HG03066 (cell line): ENCODE results near the gene CNN2.
"Not testable (repeated sequence)": the region's sequence is repeated elsewhere in the genome, so short reads cannot be mapped to it uniquely, and the experiment has no call there.

Experiments used
- ATAC-seq: cut with Tn5 transposase; IDR thresholded peaks from one replicate; pipeline ENCODE4 v1.9.1; 2021; ENCODE audit warnings: low read depth; ENCODE audit not compliant: unreplicated experiment

Gene CNN2

GRCh38 chr19:1009981-1010538 is 16.3 kb upstream of the CNN2 start:
- no peak for ATAC-seq

GRCh38 chr19:1010586-1011510 is 15.6 kb upstream of the CNN2 start:
- no peak for ATAC-seq

DNA sequence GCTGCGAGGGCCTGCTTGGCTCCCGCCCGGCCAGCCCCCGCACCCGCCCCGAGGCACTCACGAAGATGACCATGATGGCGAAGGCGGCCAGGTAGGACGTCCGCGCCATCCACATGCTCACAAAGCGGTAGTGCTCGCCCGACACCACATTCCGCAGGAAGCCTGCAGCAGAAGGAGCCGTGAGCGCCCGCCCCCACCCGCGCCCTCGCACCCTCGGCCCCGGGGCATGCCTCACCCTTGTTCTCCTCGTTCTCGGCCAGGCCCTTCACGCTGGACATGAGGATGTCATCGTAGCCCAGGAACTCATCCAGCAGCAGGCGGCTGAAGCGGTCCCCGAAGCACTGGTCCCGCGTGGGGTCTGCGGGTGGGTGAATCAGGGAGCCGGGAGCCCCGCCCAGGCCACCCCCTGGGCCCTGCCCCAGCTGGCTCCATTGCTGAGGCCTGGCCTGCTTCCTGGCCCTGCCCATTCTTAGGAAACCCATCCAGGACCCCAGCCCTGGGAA is 14.5 kb upstream of the CNN2 start:
- ATAC-seq = no peak

GRCh38 chr19:1012334-1012733 is 14.1 kb upstream of the CNN2 start:
- ATAC-seq = no peak

- no peak for ATAC-seq
Measured at GRCh38 chr19:1013218-1013617, 13.2 kb upstream of the CNN2 start.

DNA sequence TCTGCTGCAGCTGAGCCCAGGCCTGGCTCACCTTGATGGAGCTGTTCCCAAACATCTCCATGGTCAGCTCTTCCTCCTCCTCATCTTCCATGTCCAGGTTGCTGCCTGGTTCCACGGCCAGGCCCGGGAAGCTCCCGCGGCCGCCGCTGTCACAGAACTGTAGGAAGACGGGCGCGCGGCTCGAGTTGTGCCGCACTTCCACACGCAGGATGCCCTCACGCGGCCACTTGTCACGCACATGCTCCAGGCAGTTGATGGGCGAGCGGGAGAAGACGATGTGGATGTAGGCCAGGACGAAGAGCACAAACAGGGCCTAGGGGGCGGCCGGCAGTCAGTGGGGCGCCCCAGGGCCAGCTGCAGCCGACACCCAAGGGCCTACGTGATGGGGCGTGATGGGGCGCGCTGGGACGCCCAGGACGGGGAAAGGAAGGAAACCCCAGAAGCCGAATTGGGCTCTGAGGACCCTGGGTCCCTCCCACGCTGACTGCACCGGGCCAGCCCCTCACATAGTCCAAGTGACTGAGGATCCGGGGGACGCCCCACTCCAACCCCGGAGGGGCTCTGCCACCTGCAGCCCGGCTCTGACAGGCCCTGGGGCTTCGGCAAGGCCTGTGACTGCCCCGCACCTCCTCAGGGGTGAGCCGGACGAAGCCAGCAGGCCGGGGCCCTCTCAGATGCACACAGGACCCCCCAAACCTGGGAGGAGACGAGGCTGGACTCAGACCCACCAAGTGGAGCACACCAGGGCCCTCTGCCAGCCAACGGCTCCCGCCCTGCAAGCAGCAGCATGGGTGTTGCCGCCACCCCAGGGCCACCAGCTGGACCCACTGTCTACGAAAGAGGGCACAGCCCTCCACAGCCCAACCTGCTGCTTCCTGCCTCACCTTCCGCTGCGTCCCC is 12.0 kb upstream of the CNN2 start:
- no peak for ATAC-seq

GRCh38 chr19:1015061-1015781 is 11.2 kb upstream of the CNN2 start:
- ATAC-seq = no peak

GRCh38 chr19:1015782-1016646 is 10.4 kb upstream of the CNN2 start:
- ATAC-seq = no peak

DNA sequence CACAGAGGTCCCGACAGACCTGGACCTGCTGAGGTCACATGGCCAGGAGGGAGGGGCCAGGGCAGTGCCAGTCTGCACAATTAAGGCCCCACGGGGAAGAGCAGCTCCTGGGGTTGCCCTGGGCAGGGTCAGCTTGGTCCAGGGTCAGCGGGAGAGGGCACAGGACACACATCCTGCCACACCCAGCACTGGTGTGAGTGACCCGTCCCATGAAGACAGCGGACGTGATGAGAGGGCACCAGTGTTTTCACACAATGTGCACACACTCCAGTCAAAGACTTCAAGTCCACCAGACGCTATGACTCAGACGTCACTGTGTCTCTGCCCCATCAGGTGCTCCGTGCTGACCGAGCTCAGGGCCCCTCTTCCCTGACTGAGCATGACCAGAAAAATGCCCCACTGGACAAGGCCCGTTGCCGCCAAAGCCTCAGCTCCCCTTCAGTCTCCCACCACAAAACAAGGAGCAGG is 9.7 kb upstream of the CNN2 start:
- ATAC-seq = no peak

DNA sequence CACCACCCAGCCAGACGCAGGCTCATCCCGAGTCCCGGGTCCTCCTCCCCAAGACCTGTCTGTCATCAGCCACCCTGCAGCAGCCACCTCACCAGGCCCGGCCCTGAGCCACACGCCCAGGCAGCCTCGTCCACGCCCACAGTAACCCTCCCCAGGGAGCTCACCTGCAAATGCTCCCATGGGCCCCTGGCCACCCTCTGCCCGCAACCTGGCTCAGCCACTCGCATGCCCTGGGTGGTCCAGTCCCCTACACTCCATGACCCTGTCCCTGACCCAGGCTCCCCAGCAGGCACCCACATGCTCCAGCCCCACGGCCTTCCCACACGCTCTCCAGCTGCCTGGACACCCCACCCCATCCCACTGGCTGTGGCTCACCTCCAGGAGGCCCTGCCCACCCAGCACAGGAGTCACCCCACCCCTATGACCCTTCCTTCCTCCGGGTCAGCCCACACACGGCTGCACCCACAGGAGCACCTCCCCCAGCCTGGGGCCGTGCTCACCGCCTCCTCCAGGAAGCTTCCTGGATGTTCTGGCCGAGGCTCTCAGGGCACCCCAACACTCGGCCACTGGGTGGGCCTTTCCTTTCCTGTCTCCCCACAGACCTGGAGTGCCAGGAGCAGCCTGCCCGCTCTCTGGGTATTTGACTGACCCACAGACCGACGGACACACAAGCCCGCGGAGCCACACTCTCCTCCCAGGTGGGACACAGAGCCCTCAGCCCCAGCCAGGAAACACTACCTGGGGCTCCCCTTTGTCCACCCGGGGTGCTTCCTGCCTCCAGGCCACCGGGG is 9.1 kb upstream of the CNN2 start:
- ATAC-seq = no peak

GRCh38 chr19:1017906-1018305 is 8.5 kb upstream of the CNN2 start:
- no peak for ATAC-seq

DNA sequence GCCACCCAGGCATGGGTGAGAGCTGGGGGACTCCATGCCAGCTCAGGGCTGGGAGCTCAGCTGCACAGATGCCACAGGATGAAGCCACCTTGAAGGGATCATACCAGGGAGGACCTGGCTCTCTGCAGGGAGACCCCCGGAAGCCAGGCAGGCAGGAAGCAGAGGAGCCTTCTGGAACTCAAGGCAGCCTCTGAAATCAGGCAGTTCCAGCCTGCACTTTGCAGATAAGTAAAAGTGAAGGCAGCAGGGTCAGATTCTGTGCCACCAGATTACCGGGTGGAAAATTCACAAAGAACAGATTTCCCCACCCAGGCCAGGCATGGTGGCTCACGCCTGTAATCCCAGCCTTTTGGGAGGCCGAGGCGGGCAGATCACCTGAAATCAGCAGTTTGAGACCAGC is 8.0 kb upstream of the CNN2 start:
- no peak for ATAC-seq

DNA sequence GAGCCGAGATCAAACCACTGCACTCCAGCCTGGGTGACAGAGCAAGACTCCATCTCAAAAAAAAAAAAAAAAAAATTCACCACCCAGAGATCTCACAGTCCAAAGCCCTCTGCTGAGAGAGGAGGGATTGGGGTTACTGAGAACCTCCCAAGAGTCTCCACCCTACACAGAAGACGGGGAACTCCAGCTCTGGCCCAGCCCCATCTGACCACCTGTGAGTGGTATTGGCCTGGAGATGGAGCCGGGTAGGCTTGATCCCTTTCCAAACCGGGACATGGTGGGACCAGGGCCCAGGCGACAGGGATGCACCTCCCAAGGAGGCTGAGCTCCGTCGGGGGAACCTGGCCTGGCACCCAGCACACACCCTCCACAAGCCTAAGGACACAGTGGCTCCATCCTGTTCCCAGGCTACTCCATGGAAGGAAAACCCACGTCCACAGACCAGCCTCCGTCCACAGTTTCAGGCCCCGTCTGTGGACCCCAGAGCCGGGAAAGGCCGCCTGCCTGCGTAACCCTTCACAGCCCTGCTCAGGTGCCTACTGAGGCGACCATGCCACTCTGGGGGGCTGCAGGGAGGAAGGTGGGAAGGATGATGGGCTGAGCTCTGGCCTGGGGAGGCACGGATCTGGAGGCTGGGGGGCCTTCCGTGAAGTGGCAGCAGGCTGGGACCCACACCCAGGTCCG is 7.3 kb upstream of the CNN2 start:
- no peak for ATAC-seq

DNA sequence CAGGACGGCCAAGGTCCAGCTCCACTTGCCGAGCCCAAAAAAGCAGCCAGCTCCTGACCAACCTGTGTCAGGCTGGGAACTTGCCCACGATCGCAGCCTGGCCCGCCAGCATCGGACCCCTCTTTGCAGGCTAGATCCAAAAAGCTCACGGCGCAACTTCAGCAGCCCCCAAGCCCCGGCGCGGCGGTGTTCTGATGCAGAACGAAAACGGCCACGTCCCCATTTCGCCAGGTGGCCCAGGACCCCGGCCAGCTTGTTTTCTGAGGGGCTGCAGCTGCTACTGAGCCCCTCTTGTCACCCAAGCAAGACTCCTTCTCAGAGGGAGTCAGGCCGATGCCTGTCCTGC is 6.8 kb upstream of the CNN2 start:
- ATAC-seq = no peak

GRCh38 chr19:1019980-1020867 is 6.2 kb upstream of the CNN2 start:
- no peak for ATAC-seq

DNA sequence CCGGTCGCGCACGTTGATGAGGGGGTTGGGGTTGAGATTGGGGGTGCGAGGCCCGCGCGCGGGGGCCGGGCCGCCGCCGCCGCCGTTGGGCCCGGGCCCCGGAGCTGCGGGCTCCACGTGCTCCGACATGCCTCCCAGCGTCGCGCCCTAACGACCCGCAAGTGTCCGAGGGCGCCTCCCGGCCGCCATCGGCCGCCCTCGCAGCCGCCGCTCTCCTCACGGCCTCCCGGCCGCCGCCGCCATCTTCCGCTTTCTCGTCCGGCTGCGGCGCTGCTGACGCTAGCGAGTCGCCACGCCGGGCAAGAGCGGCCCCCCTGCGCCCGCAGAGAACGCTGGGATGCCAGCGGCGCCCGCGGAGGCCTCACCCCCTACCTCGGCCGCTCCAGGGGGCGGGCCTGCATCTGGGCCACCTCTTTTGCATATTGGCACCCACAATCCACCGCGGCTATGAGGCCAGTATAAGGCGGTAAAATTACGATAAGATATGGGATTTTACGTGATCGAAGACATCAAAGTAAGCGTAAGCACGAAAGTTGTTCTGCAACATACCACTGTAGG is 5.5 kb upstream of the CNN2 start, which contains the start of gene TMEM259:
Gene TMEM259 (minus strand): TSS at position 256 of the 558 bp plus-strand sequence. CDS start 127 bp downstream, at position 129.
- peak; percentile 60 for ATAC-seq

DNA sequence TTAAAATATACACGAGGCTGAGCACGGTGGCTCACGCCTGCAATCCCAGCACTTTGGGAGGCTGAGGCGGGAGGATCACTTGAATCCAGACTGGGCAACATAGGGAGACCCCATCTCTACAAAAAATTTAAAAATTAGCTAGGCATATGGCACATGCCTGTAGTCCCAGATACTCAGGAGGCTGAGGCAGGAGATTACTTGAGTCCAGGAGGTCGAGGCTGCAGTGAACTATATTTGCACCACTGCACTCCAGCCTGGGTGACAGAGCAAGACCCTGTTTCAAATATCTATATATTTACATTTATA is 2.6 kb upstream of the CNN2 start:
- not testable (repeated sequence) for ATAC-seq
